HG02610 (cell line): ENCODE data around the gene NTPCR.

Experiments
- ATAC-seq: cut with Tn5 transposase; IDR thresholded peaks from one replicate; pipeline ENCODE4 v1.9.1; 2021; ENCODE audit warnings: mild to moderate bottlenecking, moderate library complexity; ENCODE audit not compliant: unreplicated experiment

Gene NTPCR

DNA sequence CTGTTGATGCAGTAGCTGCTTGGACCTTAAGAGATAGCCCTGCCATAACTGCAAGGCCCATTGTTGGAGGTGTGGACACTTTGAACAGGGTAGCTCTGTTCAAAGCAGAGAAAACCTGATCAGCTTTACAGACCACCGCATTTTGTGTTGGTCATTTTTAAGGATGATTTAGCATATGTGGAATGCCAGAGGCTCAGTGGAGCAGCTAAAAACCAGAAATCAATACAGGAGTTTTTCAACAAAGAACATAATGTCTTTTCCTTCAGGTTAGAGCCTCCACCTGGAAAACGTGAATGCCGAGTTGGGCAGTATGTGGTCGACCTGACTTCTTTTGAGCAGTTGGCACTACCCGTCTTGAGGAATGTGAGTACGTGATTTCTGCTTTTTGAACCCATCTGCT is 5.7 kb downstream of the NTPCR start:
- no peak for ATAC-seq

DNA sequence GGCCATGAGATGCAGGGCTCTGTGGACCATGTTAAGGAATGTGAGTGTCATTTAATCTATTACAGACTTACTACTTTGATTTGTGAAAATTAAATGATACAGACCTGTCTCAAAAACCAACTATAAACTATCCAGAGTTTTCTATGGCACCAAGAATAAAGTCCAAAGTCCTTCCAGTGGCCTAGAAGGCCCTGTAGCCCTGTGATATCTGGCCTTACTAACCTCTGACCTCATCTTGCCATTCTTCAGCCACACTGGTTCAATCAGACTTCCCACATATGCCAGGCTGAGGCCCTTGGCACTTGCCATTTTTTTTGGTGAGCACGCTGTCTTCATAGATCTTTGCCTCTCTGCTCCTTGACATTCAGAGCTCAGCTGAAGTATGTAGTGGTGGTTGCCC is 7.7 kb downstream of the NTPCR start:
- ATAC-seq: no peak

DNA sequence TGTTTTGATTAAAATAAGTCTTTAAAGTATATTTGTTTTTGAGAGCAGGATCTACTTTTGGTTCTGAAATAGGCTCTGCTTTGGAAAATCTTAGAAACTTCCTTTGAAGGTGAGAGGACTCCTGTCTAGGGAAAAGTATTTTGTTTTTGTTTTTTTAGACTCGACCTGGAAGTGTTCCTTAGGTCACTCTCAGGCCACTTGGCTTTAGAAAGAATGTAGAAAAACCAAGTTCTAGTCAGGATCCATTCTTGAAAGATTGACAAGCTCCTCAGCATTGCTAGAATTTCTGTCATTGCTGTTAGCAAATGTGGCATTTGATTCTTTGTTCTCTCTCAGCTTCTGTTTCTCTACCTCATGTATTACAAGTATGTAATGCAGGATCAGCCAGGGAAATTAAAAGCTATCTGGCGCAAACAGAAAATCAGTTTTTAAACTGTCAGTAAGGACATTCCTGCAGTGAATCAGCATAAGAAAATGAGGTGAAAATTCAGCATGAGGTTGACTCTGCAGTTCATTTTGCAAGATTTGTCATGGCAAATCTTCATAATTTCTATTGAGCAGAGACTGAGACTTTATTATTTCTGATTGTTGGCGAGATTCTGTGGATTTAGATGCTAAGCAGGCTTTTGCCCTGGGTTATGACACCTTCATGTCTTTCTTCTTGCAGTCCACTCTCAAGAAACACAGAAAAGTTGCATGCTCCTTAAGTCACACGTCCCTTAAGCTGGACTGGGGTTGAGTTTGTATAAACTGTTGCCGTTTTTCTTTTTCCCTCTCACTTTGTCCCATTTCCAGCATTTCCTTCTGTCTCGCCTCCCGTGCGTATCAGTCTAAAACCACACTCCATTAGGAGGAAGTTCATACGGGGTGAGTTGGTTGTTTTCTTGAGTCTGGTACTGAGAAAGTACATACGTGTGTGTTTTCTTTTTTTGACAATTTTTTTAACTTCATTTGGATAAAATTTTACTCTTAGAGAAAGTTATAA is 12.6 kb downstream of the NTPCR start:
- no peak for ATAC-seq

DNA sequence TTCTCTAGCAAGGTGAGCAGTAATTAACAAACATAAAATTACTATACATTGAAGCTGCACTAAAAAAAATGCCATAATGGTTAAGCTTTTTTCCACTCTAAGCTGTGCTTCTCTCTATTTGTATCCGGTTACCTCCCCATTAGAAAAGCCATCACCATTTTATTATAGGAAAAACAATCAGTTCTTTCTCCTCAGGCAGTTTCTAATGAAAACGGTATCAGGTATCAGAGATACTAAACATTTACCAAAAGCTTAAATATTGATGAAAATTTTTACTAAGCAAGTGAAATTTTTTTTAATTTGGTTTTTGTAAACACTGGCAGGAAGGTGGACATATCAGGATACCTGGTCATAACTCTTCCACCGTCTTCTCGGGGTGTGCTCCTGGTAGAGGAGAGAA is 14.2 kb downstream of the NTPCR start:
- ATAC-seq: no peak

DNA sequence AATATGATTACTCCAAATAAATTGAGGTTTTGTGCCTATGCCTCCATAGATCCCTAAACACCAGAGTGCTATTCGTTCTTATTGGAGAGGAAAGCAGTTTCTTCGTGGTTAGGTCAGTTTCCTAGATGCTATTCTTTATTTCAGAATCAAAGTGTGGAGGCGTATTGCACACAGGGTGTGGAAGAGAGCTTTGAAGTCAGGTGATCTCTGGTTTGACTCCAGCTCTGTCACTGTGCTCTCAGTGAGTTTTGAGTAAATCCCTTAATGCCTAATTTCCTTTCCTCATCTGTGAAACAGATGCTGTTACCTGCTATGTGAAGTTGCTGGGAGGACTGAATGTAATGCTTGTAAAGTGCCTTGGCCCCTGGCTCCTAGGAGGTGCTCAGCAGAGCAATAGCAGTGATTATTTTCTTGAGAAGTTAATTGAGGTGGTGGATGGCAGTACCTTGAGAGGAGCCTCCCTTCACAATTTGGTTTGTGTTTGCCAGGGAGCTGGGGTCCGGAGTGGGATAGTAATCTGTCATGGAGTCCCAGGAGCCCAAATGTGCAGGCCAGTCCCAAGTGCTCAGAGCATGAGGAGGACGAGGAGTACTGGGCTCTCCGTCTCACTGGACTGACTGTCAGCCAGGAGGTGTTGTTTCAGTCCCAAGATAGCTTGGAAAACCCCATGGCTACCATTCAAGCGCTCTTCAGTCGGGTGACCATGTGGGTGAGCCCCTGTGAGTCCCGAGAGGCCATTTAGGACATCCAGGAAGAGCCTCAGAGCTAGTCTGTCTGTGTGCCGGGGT is 14.9 kb downstream of the NTPCR start:
- ATAC-seq: no peak

DNA sequence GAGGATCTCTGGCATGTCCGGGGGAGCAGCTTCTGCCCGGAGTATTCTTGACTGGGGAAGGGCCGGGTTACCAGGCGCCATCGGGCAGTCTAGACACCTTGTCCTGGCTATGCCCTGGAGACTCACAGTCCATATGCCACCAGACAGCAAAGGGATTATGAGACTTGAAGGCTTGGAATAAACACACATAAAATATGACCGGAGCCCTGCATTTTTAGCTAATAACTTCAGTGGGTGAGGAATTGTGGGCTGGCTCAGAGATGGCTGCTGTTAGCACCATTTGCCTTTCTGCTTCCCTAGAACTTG is 15.5 kb downstream of the NTPCR start:
- ATAC-seq: no peak

DNA sequence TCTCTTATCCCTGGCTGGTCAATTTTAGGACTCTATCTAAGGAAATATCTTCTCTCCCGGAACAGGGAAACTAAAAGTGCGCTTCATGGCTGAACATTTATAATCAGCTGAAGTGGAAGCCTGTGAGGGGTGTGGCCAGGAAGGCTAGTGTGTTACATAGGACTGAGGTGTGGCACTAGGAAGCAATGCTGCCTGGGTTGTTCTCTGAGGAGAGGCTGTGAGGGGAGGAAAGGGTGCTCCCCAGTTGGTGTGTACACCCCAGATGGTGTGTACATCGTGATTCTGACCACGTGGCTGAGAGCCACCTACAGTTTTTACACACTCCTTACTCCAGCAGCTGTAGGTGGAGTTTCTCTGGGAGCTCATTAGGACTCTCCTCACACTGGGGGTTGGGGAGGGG is 16.3 kb downstream of the NTPCR start:
- ATAC-seq: no peak

DNA sequence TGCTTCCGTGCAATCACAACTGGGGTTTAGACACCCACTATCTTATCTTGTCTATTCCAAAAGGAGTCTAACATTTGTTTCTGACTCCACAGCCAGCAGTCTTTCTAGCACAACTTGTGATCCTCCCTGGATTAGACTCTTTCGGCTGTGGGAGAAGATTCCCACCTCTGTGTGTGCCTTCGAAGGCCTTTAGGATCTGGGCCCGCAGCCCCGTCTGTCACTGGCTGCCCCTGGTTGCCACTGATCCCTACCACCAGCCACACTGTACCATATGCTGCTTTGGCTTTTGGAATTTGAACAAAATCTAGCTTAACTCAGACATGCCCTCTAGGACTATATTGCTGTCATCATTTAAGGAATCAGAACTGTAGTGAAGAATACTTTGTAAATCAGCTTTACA is 18.0 kb downstream of the NTPCR start:
- ATAC-seq: no peak

DNA sequence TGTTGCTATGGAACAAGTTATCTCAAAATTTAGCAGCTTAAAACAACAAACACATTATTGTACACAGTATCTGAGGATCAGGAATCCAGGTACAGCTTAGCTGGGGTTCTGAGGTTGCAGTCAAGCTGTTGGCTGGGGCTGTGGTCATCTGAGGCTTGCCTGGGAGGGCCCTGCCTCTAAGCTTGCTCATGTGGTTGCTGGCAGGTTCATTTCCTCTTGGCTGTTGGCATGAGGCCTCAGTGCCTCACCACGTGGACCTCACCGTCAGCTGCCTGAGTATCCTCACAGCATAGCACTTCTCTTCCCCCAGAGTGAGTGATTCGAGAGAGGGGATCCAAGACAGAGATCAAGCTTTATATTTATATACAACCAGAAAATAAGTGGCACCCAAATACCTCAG is 18.6 kb downstream of the NTPCR start:
- no peak for ATAC-seq

DNA sequence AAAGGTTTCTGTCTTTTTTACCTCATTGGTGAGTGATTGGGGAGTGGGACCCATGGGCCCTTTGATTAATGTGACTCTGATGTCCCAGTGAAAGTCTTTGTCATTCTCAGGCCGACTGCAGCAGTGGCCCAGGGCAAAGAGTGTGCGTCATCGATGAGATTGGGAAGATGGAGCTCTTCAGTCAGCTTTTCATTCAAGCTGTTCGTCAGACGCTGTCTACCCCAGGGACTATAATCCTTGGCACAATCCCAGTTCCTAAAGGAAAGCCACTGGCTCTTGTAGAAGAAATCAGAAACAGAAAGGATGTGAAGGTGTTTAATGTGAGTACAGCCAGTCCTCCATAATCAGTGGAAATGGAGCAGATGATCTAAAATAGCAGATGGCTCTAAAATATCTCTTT is 19.4 kb downstream of the NTPCR start:
- no peak for ATAC-seq

DNA sequence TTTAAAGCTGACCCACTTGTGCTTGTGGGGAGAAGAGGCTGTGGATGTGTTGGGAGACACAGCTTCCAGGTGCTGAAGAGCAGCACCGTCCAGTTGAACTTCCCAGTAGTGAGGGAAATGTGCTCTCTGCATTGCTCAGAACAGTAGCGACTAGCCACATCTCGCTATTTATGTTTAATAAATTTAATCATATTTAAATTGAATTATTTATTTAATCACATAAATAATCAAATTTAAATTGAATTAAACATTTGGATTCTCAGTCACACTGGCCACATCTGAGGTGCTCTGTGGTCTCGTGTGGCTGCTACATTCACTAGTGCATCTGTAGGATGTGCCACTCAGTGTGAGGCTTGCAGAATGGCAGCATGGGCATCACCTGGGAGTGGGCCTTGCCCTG is 20.1 kb downstream of the NTPCR start:
- no peak for ATAC-seq

DNA sequence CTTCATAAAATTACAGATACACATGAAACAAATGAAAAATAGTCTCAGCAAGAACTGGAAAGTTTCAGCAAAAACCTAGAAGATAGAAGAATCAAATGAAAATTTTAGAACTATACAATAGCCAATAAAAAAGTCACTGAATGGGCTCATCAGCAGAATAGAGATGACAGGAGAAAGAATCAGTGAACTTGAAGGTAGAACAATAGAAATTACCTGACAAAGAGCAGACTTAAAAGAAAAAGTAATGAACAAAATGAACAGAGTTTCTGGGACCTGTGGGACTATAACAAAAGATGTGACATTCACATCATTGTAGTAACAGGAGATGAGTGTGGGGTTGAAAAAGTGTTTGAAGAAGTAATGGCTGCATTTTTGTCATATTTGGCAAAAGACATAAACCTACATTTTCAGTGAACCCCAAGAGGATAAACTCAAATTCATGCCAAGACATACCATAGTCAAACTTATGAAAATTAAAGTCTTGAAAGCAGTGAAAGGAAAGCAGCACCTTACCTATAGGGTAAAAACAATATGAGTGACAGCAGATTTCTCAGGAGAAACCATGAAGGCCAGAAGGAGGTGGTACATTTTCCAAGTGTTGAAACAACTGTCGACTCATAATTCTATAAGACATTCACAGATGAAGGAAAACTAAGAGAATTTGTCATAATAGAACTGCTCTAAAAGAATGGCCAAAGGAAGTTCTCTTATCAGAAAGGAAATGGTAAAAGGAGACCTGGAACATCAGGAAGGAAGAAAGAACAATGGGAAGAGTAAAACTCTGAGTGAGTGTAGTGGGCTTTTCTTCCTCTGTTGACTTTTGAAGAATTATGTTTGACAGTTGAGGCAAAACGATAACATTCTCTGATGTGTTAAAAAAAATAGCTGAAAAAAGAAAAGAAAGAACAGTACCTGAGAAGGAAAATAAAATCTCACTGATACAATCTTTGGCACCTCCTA is 23.5 kb downstream of the NTPCR start:
- ATAC-seq: no peak

DNA sequence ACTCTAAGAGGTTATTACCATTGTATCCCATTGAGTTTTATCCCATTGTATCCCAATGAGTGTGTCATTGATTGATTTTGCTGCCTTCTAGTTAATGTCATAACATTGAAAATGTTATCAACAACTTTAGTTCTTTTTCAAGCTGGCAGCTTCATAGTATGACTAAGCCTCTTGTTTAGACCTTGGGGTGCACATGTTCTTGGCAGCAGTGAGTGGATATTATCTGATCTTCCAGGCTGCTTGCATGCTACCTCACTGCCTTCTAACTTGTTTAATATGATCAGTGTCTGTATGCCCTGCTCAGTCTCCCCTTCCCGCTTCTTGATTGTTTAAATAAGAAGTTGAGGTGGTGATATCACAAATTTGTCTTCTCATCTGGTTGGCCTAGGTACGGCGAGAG is 24.6 kb downstream of the NTPCR start:
- no peak for ATAC-seq

DNA sequence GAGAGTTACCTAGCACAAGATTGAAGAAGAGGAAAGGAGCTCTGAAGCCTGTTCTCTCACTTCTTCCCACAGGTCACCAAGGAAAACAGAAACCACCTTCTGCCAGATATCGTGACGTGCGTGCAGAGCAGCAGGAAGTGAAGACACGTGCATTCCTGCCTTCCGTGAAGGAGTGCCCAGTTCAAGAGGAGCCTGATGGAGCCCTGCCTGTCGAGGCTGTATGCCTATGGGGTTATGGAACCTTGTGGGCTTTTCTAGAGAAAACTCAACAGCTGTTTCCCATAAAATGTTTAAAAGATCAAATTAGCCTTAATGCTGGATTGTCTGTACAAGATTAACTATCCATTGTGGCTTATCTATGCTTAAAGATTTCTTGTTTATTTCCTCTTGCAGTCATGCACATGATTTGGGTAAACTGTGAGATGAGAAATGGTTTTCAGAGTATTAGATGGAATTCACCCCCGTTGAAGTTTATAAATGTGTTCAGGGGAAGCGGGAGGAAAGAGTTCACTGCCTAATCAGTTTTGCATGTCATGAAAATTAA is 27.8 kb downstream of the NTPCR start:
- no peak for ATAC-seq

DNA sequence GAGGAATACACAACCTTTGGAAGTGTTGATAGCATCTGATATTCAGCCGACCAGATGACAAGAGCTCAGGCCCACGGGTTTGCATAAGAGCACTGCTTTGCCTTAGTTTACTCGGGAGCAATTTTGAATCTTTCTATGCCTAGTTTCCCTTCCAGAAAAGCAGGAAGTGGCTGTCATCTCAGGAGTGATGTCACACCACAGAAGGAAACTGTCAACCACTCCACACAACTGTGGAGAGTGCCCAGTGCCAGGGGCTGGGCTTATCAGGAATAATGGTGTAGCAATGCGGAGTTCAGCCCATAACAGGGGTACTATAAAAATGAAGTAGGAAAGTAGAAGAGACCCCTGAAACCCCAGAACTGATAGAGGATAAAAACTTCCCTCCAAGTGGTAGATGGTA is 28.4 kb downstream of the NTPCR start:
- ATAC-seq: no peak

DNA sequence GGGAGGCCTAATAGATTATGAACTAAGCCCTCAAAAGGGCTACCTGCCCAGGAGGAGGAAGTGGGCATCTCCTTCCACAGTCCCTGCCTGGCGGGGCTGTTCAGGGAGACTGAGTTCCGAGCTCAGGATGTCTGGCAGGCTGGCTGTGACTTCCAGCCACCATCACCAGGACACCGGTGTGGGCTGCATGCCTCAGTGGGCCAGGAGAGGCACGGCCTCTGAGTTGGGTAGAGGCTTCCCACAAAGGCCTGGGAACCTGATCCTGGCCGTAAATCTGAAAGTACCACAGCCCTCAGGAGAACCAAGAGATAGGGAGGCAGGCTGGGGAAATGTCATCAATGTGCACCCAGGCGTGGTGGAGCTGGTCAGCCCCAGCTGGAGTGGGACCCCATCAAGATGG is 29.1 kb downstream of the NTPCR start:
- ATAC-seq: no peak

DNA sequence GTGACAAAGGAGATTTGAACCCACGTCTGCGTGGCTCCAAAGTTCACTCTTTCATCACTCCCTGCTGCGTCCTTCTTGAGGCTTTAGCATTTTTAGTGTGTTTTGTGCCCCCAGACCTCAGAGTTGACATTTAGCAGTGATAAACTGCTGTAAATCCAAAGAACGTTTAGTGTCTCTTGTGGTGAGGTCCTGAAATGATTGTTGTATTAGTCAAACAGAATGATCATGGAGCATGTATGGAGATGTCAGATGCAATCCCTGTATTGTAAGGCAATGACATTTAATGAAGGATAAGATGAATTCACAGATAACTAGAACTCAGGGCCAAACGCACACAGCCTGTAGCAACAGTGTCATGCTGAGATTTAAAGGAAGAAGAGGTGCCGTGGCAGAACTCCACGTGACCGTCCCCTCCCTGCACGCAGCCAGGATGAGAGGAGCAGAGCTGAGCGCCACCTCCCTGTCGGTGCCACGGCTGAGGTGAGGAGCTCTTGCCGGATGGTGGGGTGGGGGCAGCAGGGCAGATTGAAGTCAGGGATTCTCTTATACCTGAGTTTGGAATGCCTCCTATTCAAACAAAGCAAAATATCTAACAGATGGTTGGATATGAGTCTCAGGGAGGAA is 30.1 kb downstream of the NTPCR start:
- ATAC-seq: no peak

DNA sequence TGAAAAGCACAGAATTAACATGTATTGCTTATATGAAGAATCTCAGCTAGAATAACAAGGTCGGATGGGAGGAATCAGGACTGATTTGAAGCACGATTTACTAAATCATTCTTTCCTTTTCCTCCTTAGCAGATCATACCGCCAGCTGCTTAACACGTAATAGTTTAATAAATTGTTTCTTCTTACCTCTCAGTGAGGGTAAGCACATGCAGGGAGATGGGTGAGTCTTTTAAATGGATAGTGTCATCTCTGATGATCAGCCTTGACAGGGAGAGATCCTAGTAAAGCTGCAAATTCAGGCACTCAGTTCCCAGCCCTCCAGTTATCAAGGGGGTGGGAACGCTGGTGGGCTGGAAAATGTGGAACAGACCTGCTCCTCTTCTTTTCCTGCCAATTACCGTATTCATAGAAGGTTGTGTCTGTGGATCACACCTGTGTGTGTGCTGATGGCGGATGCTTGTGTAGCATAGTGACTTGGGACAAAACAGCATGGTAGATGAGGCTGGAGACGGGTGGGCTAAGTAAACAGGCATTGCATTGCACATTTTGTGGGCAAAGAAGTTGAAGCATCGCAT is 30.7 kb downstream of the NTPCR start:
- no peak for ATAC-seq

DNA sequence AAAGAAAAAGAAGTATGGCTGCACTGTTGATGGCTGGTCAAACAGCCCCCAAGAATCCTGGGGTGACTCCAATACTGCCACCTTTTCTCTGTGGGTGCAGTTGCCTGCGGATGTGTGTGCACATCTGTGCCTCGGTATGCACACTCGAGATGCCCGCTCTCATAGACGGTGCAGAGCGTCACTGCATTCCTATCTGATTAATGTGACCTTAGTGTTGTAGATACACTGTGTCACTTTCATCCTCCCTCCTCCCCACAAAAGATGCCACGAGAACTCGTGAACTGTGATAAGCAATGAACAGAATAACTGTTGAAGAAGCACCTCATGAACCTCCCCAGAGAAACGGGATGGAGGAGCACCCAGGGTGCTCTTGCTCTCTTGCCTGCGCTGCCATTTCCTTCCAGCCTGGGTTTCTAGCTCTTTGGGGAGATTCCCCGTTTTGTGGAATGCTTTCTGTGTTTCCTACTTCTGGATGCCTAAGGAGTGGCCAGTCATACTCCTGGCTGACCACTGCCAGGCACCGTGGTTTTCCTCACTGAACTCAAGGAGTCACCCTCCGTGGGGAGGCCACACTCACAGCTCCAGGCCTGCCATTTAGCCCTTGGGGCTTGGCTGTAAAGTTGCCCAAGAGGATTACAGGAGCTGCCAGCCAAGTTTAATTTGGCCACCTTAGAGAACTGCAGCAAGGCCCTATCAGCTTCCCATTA is 32.0 kb downstream of the NTPCR start:
- no peak for ATAC-seq
